ENCODE measurements around the gene DIDO1. TPM values are rescaled to one million over a fixed set of nuclear protein-coding genes. Genes with fewer than 3 reads are reported as not detected.
A peak's percentile ranks its signal among the peaks of the same experiment; 100 is the strongest.

The DIDO1 gene
- total RNA-seq, 1 donor from 2014 or later, result 61.2 TPM

- Mint-ChIP-seq H3K27ac (no peak overlapping the region), H3K9me3 (no peaks in the 10 kb centered on the region), H3K36me3 (ENCODE audit: low read depth) (no peaks in the 10 kb centered on the region), H3K4me1 (peaks cover 7% of the 10 kb centered on the region), H3K4me3 (no peak overlapping the region), H3K27me3 (no peaks in the 10 kb centered on the region)
- intact Hi-C loops (cut with micrococcal nuclease), result no loop called here
- DNase-seq, result no peak
Measured at GRCh38 chr20:62834967-62835730, 91.2 kb downstream of the DIDO1 start.

GRCh38 chr20:62832951-62833391 is 93.3 kb downstream of the DIDO1 start:
- Mint-ChIP-seq H3K36me3 (ENCODE audit: low read depth) (no peaks in the 10 kb centered on the region), H3K4me1 (peaks cover 7% of the 10 kb centered on the region), H3K4me3 (no peak overlapping the region), H3K27ac (no peak overlapping the region), H3K9me3 (no peaks in the 10 kb centered on the region), H3K27me3 (no peaks in the 10 kb centered on the region)
- intact Hi-C loops (cut with micrococcal nuclease), result no loop called here
- no peak for DNase-seq

- Mint-ChIP-seq H3K9me3 (no peaks in the 10 kb centered on the region), H3K27me3 (no peaks in the 10 kb centered on the region), H3K36me3 (ENCODE audit: low read depth) (no peaks in the 10 kb centered on the region), H3K4me1 (peaks cover 7% of the 10 kb centered on the region), H3K27ac (no peak overlapping the region), H3K4me3 (no peak overlapping the region)
- DNase-seq, result peak; percentile 84
- intact Hi-C loops (cut with micrococcal nuclease), result no loop called here
Measured at GRCh38 chr20:62832212-62832922, 93.9 kb downstream of the DIDO1 start.

DNA sequence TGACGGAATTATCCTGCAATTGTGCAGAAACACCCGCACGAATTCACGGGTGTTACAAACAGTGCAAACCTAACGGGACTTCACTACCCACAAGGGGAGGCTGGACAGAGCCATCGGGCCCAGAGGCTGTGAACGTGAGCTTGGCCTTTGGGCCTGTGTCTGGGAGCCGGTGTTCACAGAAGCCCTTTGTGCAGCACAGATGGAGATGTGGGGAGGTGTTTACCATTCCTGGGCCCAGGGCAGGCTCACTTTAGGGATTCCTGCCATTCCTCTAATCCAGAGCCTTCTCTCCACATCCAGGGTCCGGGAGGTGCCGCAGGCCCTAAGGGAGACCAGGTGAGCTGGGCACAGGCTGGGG is 94.5 kb downstream of the DIDO1 start:
- Mint-ChIP-seq H3K27me3 (no peaks in the 10 kb centered on the region), H3K4me3 (no peak overlapping the region), H3K4me1 (peaks cover 7% of the 10 kb centered on the region), H3K27ac (no peak overlapping the region), H3K36me3 (ENCODE audit: low read depth) (no peaks in the 10 kb centered on the region), H3K9me3 (no peaks in the 10 kb centered on the region)
- intact Hi-C loops (cut with micrococcal nuclease), result no loop called here
- no peak for DNase-seq

DNA sequence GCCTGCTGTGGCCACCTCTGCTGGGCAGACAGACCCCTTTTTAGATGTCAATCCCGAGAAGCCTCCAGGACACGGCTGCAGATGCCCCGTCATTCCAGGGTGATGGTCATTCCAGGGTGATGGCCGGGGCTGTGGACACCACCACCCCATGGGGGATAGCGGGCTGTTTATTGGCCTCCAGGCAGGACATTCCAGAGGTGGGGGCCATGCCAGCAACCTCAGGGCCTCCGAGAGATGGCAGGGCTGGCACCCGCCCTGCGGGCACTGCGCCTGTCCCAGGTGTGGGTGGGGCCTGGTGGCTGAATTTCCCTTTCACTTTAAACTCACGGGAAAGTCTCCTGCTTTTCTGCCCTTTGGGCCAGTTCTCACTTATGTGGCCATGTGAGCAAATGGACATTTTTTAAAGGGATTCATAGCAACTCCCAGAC is 94.9 kb downstream of the DIDO1 start:
- DNase-seq, result no peak
- Mint-ChIP-seq H3K36me3 (ENCODE audit: low read depth) (no peaks in the 10 kb centered on the region), H3K4me3 (no peak overlapping the region), H3K9me3 (no peaks in the 10 kb centered on the region), H3K27me3 (no peaks in the 10 kb centered on the region), H3K4me1 (peaks cover 7% of the 10 kb centered on the region), H3K27ac (no peak overlapping the region)
- intact Hi-C loops (cut with micrococcal nuclease), result no loop called here

DNA sequence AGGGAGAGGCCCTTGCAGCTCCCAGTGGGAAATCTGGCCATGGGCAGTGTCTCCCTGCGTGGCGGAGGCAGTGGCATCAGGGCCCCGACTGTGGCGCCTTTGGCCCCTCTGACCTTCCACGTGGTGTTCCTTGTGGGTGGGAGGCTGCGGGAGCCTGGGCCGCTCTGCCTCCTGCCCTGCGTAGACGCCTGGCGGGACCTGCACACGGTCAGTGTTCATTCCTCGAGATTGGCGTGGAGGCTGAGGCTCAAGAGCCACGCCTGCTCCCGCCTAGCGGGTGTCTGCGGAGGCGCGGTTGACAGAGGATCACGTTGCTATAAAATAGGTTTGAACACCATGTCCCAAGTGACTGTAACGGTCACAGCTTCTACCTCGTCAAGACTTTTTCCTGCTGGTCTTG is 95.5 kb downstream of the DIDO1 start:
- H3K4me1 Mint-ChIP-seq, result peaks cover 7% of the 10 kb centered on the region
- H3K9me3 Mint-ChIP-seq, result no peaks in the 10 kb centered on the region
- no peaks in the 10 kb centered on the region for H3K36me3 Mint-ChIP-seq (ENCODE audit: low read depth)
- H3K27ac Mint-ChIP-seq, result no peak overlapping the region
- DNase-seq, result no peak
- intact Hi-C loops (cut with micrococcal nuclease), result no loop called here
- H3K4me3 Mint-ChIP-seq, result no peak overlapping the region
- no peaks in the 10 kb centered on the region for H3K27me3 Mint-ChIP-seq

GRCh38 chr20:62830251-62830650 is 96.1 kb downstream of the DIDO1 start:
- no peaks in the 10 kb centered on the region for H3K36me3 Mint-ChIP-seq (ENCODE audit: low read depth)
- H3K9me3 Mint-ChIP-seq, result no peaks in the 10 kb centered on the region
- no peak overlapping the region for H3K27ac Mint-ChIP-seq
- no peak overlapping the region for H3K4me3 Mint-ChIP-seq
- DNase-seq, result no peak
- intact Hi-C loops (cut with micrococcal nuclease), result no loop called here
- no peaks in the 10 kb centered on the region for H3K27me3 Mint-ChIP-seq
- H3K4me1 Mint-ChIP-seq, result peaks cover 7% of the 10 kb centered on the region

DNA sequence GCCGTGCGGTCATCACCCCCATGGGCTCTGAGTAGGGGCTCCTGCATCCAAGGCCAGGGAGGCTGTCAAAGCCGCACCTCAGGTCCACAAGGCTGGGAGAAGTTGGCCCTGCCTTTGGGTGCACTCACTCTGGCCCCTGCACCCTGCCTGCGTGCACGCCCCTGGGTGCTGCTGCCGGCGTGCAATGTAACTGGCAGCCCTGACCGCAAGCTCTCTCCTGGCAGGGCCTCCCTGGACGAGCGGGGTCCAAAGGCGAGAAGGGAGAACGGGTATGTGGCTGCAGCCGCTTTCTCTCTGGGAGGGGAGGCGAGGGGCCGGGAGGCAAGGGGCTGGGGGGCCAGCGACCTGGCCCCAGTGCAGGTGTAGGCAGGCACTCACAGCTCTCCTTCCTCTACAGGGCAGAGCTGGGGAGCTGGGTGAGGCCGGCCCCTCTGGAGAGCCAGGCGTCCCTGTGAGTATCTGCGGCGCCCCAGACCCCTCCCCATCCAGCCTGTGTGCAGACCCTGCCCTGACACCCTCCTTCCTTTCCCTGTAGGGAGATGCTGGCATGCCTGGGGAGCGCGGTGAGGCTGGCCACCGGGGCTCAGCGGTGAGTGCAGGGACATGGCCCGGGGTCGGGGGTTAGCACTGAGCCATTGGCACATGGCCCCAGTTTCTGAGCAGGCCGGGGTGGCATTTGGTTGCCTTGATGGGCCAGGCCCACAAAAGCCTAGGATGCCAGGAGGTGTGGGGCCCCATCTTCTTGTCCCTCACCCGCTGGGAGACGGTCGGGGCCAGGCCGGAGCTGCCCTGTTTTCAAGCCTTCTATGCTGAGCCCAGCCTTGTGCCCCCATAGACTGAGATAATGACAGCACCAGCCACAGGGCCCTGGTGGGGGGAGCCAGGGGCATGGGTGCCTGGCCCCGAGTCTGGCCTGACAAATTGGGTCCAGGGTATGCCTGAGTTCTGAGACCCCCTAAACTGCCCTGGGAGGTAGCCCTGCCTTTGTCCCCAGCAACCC is 96.8 kb downstream of the DIDO1 start:
- Mint-ChIP-seq H3K4me1 (peaks cover 7% of the 10 kb centered on the region), H3K9me3 (no peaks in the 10 kb centered on the region), H3K36me3 (ENCODE audit: low read depth) (no peaks in the 10 kb centered on the region), H3K27me3 (no peaks in the 10 kb centered on the region), H3K27ac (no peak overlapping the region), H3K4me3 (no peak overlapping the region)
- no peak for DNase-seq
- intact Hi-C loops (cut with micrococcal nuclease), result no loop called here

GRCh38 chr20:62828511-62829230 is 97.6 kb downstream of the DIDO1 start:
- no peak overlapping the region for H3K4me3 Mint-ChIP-seq
- H3K36me3 Mint-ChIP-seq (ENCODE audit: low read depth), result no peaks in the 10 kb centered on the region
- H3K4me1 Mint-ChIP-seq, result peaks cover 7% of the 10 kb centered on the region
- no peaks in the 10 kb centered on the region for H3K27me3 Mint-ChIP-seq
- intact Hi-C loops (cut with micrococcal nuclease), result no loop called here
- no peaks in the 10 kb centered on the region for H3K9me3 Mint-ChIP-seq
- H3K27ac Mint-ChIP-seq, result no peak overlapping the region
- DNase-seq, result no peak

GRCh38 chr20:62828051-62828450 is 98.3 kb downstream of the DIDO1 start:
- Mint-ChIP-seq H3K4me1 (peaks cover 7% of the 10 kb centered on the region), H3K27me3 (no peaks in the 10 kb centered on the region), H3K9me3 (no peaks in the 10 kb centered on the region), H3K27ac (no peak overlapping the region), H3K4me3 (no peak overlapping the region), H3K36me3 (ENCODE audit: low read depth) (no peaks in the 10 kb centered on the region)
- intact Hi-C loops (cut with micrococcal nuclease), result no loop called here
- DNase-seq, result no peak

Other genes starting within 250 kb of the DIDO1 start
- not detected in 2 replicates for gene NTSR1, start 217.7 kb downstream of the DIDO1 start, total RNA-seq
- 19.4 and 19.6 TPM in 2 replicates for gene MRGBP, start 130.0 kb downstream of the DIDO1 start, total RNA-seq
- 49.1 and 54.6 TPM in 2 replicates for gene OGFR, start 121.7 kb downstream of the DIDO1 start, total RNA-seq
- gene COL9A3, start 109.5 kb downstream of the DIDO1 start, total RNA-seq, result 0.47 TPM in 1 of 2 replicates, not detected in the other
- 5.8 and 6.2 TPM in 2 replicates for gene TCFL5, start 64.7 kb downstream of the DIDO1 start, total RNA-seq
- 50.0 and 58.0 TPM in 2 replicates for gene GID8, start 11.6 kb upstream of the DIDO1 start, total RNA-seq
- gene SLC17A9, start 26.2 kb upstream of the DIDO1 start, total RNA-seq, result 13.0 and 14.0 TPM in 2 replicates
- gene BHLHE23, start 80.5 kb upstream of the DIDO1 start, total RNA-seq, result not detected in 2 replicates